Brain pericyte (primary cell): ENCODE results near the gene MAPK8IP3.

Source experiments
- DNase-seq: peaks from one replicate; pipeline ENCODE4 v3.0.0-alpha.2; 2012; ENCODE audit warnings: low read depth, low spot score

MAPK8IP3 gene

GRCh38 chr16:1705688-1706385 is at the start of gene MAPK8IP3:
TSS of gene MAPK8IP3 (plus strand) at chr16:1706195. CDS start at chr16:1706340, 145 bp downstream.
- no peak for DNase-seq

- DNase-seq: no peak
These were observed 49.0 kb upstream of the MAPK8IP3 start for GRCh38 chr16:1656808-1657617.

- DNase-seq: no peak
These were observed 48.2 kb upstream of the MAPK8IP3 start for GRCh38 chr16:1657841-1658240.

GRCh38 chr16:1659031-1659430 is 47.0 kb upstream of the MAPK8IP3 start:
- no peak for DNase-seq

DNA sequence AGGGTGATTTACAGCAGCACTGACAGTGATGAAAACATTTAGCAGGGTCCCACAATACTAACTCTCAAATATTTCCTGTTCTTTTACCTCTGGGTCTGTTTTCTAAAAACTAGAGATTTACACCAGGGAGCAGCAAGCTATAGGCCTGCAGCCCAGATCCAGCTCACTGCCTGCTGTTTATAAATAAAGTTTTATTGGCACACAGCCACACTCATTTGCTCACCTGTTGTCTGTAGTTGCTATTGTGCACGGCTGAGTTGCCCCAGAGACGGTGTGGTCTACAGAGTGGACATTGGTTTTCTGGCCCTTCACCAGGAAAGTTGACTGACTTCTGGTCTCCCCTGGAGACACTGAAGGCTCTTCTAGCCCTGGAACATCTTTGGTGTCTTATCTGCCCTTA is 44.2 kb upstream of the MAPK8IP3 start:
- no peak for DNase-seq

DNA sequence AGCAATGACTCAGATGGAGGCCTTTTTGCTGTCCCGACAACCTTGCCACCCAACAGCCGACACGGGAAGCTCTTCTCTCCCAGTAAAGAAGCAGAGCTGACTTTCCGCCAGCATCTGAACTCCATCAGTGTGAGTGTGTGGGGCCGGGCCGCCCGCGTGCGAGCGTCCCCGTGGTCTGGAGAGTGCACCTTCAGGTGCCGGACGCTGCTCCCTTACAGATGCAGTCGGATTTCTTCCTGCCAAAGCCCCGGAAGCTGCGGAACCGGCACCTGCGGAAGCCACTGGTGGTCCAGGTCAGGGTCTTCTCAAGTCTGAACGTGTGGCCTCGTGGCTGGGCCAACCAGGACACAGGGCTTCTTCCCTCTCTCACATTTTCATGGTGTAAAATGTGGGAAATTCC is 43.5 kb upstream of the MAPK8IP3 start:
- no peak for DNase-seq

DNA sequence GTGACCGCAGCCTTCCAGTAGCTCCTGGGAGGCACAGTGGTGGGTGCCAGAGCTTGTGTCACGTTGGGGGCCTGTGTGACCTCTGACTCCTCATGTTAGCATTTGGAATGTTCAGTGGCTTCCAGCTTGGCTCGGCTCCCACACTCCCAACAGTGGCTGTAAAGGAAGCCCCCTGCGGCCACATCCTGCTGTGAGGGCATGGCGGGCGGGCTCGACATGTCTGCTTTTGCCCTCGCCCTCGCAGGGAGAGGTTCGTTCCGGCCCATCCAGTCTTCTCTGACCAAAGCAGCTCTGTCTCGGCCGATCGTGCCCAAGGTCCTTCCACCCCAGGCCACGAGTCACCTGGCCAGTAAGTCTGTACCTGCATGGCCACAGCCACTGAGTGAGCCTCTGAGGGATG is 40.2 kb upstream of the MAPK8IP3 start:
- no peak for DNase-seq

GRCh38 chr16:1666316-1666715 is 39.7 kb upstream of the MAPK8IP3 start:
- DNase-seq: no peak

DNA sequence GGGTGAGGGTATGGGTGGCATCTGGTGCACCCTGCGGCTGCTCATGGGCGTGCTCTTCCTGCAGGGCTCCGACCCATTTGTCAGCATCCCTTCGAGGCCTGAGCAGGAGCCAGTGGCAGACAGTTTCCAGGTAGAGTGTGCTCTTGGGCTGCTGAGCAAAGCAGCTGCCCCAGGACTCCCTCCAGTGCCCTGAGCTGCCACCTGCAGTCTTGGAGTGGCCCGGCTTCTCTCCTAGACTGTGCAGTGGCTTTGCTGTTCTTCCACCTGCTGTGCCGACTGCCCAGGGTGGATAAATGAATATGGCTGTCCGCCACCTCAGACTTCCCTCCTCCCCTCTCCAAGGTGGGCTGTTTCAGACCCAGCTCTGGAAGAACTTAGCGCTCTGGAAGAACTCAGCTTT is 38.7 kb upstream of the MAPK8IP3 start:
- no peak for DNase-seq

DNA sequence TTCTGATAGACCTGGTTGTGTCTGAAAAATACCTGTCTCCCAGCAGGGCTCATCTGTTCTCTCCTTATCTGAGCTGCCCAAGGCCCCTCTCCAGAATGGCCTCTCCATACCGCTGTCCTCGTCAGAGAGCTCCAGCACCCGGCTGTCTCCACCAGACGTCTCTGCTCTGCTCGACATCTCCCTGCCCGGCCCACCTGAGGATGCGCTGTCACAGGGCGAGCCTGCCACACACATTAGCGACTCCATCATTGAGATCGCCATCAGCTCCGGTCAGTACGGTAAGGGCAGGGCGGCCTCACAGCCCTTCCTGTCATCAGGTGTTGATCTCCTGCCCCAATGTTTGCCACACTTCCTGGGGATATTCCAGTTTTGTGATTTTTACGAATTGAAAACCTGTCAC is 38.1 kb upstream of the MAPK8IP3 start:
- no peak for DNase-seq

GRCh38 chr16:1668612-1669319 is 37.2 kb upstream of the MAPK8IP3 start:
- no peak for DNase-seq

DNA sequence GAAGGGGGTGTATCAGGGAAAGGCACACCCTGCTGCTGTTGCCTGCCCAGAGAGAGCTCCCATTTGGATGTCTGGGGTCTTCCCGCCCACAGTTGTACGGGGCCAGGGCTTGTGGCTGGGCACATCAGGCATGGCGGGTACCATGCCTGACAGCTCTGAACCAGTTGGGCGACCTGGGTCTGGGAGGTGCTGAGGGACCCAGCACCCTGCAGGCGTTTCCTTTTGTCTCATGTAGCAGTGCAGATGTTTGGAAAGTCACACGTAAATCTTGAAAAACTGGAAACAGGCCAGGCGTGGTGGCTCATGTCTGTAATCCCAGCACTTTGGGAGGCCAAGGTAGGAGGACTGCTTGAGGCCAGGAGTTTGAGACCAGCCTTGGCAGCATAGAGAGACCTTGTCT is 36.3 kb upstream of the MAPK8IP3 start:
- DNase-seq: no peak

DNA sequence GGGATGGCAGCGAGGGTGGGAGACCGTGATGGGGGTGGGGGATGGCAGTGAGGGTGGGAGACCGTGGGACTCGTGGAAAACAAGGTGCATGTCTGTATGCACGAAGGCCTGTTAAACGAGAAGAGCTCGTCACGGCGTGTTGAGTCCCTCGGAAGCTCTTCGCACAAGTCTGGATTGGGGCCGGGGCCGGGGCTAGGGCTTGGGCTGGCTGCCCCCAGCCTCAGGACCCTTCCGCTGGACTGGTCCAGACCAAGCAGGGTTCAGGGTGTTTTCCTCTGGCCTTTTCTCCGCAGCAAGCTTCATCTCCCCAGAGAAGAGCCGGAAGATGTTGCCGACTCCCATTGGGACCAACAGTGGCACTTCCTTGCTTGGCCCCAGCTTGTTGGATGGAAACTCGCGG is 35.6 kb upstream of the MAPK8IP3 start:
- DNase-seq: no peak

GRCh38 chr16:1670866-1671265 is 35.1 kb upstream of the MAPK8IP3 start:
- no peak for DNase-seq

GRCh38 chr16:1673424-1674151 is 32.4 kb upstream of the MAPK8IP3 start:
- DNase-seq: no peak

DNA sequence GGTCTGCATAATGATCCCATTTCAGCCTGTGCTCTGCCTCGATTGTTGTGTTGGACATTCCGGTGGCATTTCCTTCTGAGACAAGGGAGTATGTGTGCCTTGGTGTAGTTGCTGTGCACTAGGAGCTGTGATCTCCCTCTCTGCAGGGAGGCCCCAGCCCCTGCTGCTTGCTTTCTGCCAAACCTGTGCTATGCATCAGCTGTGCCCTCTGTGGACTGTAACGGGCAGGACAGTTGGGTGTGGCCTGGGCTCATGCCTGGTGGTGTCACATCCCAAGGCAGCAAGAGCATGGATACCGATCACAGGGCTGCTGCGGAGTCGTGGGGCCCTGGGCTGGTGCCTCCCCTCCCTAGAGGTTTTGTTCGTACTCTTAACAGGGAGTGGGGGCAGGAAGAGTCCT is 31.7 kb upstream of the MAPK8IP3 start:
- no peak for DNase-seq

DNA sequence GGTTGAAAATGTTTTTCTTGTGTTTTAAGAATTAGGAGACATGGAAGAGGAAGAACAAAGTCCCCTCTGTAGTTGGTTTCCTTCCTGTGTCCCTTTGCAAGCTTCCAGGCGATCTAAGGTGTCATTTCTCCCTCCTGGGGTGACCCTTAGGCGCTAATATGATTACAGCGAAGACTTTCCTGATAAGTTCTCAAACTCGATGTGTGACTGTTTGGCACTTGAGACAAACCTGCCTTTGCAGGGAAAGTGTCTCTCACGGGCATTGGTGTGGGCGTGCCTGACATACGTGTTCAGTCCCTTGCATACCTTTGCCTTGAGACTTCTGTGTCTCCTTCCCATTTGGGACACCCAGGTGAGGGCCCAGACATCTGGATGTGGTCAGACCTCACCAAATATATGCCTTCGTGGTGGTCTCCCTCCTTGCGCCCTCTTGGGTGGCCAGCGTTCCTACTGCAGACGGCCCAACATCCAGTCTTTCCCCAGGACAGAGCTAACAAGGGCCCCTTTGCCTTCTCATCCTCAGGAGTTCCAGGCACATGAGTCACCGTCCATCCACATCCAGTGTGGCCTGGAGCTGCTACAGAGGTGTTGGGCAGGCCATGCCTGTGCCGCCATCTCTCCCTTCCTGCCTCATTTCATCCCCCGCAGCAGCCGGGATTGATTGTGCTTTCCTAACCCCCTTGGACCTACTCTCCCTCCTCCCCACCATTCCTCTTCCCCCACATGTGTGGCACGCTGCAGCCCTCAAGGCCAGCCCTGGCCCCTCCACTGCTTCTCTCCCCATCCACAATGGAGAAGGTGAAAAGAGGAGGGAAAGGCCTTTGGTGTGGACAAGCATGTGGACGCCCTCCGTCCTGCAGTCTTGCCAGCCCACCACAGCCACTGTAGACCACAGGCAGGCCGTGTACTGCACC is 31.0 kb upstream of the MAPK8IP3 start:
- DNase-seq: no peak

DNA sequence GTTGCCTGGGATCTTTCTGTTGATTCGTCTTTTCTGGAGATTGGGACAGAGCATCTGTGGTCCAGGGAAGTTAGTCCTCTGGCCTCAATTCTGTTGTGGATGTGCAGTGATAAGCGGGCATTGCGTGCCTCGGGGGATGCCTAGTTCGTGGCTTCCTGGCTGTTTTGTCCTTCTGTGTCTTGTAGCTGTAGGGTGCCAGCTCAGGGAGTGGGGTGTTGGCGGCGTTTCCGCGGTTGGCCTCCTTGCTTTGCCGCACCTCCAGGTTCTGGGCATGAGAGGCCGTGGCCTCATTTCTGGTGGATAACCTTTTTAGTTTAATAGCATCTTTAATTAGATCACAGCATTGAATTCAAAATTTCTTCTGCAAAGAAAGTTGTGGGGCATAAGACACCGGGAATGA is 29.3 kb upstream of the MAPK8IP3 start:
- no peak for DNase-seq

- no peak for DNase-seq
These were observed 28.7 kb upstream of the MAPK8IP3 start for GRCh38 chr16:1677339-1677738.

DNA sequence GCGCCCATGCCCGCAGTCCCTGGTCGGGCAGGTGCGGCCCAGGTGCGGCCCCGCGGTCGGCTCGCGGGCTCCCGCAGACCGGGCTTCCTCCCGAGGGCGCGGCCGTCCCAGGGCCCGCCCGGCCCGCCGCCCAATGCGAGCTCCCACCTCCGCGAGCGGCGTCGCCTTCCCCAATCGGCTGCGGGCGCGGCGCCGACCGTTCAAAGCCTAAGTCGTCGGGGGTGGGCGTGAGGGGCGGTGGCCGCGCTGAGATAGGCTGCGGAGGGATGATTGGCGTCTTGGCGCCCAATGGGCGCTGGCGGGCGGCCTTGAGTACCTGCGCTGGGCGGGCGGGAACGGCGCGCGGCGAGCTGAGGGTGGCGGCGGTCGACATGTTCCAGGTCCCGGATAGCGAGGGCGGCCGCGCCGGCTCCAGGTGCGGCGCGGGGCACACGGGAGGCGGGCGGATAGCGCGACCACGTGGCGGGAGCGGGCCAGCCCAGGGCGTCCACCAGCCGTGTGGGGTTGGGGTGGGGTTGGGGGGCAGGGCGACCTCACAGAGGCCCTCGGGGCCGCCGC is 28.0 kb upstream of the MAPK8IP3 start, which contains the start of gene JPT2:
Gene JPT2, plus strand, starts transcription at position 338 of the 558 bp plus-strand sequence. Its CDS starts 34 bp downstream, at position 372.
- DNase-seq: peak; percentile 90
